Measurements from ENCODE around the gene FAM20C. TPM values are rescaled to one million over a fixed set of nuclear protein-coding genes. Genes with fewer than 3 reads are reported as not detected.
A peak's percentile ranks its signal among the peaks of the same experiment; 100 is the strongest.

Gene FAM20C
- total and polyA plus RNA-seq, 3 experiments from 2014 or later: 3.2 to 3.6 TPM; not detected in 1

GRCh38 chr7:196778-197321 is 4.5 kb downstream of the FAM20C start:
- Histone ChIP-seq H3K9me3 (ENCODE audit: low read length) (no peaks in the 10 kb centered on the region), H3K4me3 (ENCODE audit: low read length) (no peak overlapping the region), H3K27ac (ENCODE audit: low read depth, low read length) (no peak overlapping the region), H3K4me1 (ENCODE audit: insufficient read depth, low read length) (no peaks in the 10 kb centered on the region), H3K36me3 (ENCODE audit: insufficient read depth, low read length) (no peaks in the 10 kb centered on the region), H3K27me3 (ENCODE audit: insufficient read depth, low read length, poor library complexity, severe bottlenecking) (no peaks in the 10 kb centered on the region)
- Mint-ChIP-seq H3K36me3 (no peaks in the 10 kb centered on the region), H3K4me1 (no peaks in the 10 kb centered on the region), H3K27me3 (peaks cover 11 to 35% of the 10 kb centered on the region in 2 donors), H3K27ac (no peak overlapping the region), H3K9me3 (no peaks in the 10 kb centered on the region), H3K4me3 (peak overlapping the region in 1 of 7 donors; percentile 48)
- ChIA-PET CTCF (interaction anchor here (1.5 kb wide), 1 partner anchor 37 kb away, joined by 3 read pairs; no protein-coding TSS in a partner anchor), POLR2A (no interaction called here)
- DNase-seq: no peak

DNA sequence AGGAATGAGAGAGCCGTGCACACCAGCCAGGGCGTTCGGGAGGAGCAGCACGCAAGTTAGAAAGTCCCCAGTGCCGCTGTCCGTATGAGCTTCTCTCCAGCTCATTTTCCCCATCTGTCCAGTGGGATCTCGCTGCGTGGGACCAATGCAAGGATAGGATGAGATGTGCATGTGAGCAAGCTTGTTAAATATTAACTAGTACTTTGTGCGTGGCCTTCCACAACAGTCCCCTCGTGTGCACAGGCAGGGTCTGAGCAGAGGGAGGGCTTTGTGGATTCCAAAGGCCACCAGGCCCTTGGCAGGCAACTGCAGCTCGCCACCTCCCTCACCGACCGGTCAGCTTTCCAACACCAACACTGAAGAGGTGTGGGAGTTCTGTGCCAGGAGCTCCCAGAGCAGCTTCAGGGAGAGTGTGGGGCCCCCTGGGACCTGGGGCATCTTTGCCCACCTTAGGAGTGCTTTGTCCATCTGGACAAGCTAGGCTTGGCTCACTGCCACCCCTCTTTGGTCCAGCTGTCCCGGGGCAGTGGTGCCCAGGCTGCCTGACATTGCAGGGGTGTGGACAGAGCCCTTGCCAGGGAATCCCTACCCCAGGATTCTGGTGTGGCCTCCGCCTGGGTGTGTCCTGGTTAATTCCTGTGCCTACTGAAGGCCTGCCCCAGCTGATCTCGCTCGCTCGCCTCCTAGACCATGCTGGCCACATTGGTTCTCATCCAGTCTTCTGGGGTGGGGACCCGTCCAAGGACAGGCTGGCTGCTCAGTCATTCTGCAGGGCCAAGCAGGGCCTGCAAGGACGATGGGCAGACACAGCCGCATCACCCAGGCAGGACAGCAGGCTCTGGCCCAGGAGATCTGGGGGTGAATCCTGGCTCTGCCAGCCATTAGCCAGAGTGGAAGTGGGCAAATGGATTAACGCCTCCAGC is 5.3 kb downstream of the FAM20C start:
- H3K4me3 ChIP-seq (ENCODE audit: low read length): no peak overlapping the region
- H3K27ac ChIP-seq (ENCODE audit: low read depth, low read length): no peak overlapping the region
- H3K27me3 ChIP-seq (ENCODE audit: insufficient read depth, low read length, poor library complexity, severe bottlenecking): no peaks in the 10 kb centered on the region
- no peaks in the 10 kb centered on the region for H3K4me1 ChIP-seq (ENCODE audit: insufficient read depth, low read length)
- Mint-ChIP-seq H3K9me3 (no peaks in the 10 kb centered on the region), H3K36me3 (no peaks in the 10 kb centered on the region), H3K27ac (no peak overlapping the region), H3K27me3 (peaks cover 12 to 35% of the 10 kb centered on the region in 2 donors), H3K4me3 (no peak overlapping the region), H3K4me1 (no peaks in the 10 kb centered on the region)
- no peaks in the 10 kb centered on the region for H3K9me3 ChIP-seq (ENCODE audit: low read length)
- no peaks in the 10 kb centered on the region for H3K36me3 ChIP-seq (ENCODE audit: insufficient read depth, low read length)
- no peak for DNase-seq
- POLR2A ChIA-PET: no interaction called here
- CTCF ChIA-PET: interaction anchor here (1.5 kb wide), 1 partner anchor 36 kb away, joined by 3 read pairs; no protein-coding TSS in a partner anchor

DNA sequence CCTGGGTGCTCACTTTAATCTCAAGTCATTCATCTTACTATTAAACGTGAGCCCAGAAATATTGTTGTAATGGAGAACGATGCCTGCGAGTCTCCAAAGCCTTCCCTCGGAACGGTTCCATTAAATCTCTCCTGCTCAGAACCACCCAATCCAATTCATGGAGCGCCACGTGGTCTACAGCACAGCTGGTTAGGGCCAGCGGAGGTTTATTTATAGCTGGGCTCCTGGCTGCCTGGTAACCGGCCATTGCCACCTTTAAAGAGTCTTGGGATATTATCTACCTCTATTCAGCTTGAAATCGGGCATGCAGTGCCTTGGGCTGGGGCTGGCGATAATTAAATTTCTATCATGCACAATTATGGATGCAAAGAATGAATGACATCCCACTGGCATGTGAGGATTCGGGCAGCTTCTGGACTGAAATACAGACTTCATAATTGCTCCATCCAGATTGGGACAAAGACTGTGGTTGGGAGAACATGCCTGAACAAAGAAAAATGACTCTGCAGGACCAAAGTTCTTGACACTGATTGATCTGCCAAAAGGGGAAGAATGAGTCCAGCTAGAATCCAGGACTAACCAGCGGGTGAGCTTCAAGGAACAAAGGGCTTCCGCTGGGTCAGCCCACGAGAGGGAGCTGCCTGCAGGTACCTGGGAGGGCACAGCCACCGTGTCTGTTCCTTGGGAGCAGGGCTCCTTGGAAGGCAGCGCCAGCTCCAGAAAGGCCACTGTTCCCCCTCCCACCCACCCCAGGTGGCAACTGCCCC is 7.3 kb downstream of the FAM20C start:
- Histone ChIP-seq H3K27ac (ENCODE audit: low read depth, low read length) (no peak overlapping the region), H3K4me1 (ENCODE audit: insufficient read depth, low read length) (no peaks in the 10 kb centered on the region), H3K4me3 (ENCODE audit: low read length) (no peak overlapping the region), H3K9me3 (ENCODE audit: low read length) (no peaks in the 10 kb centered on the region), H3K36me3 (ENCODE audit: insufficient read depth, low read length) (no peaks in the 10 kb centered on the region), H3K27me3 (ENCODE audit: insufficient read depth, low read length, poor library complexity, severe bottlenecking) (no peaks in the 10 kb centered on the region)
- Mint-ChIP-seq H3K4me1 (no peaks in the 10 kb centered on the region), H3K27ac (no peak overlapping the region), H3K4me3 (no peak overlapping the region), H3K27me3 (peaks cover 9 to 26% of the 10 kb centered on the region in 2 donors), H3K9me3 (no peaks in the 10 kb centered on the region), H3K36me3 (no peaks in the 10 kb centered on the region)
- ChIA-PET CTCF (no interaction called here), POLR2A (no interaction called here)
- no peak for DNase-seq

DNA sequence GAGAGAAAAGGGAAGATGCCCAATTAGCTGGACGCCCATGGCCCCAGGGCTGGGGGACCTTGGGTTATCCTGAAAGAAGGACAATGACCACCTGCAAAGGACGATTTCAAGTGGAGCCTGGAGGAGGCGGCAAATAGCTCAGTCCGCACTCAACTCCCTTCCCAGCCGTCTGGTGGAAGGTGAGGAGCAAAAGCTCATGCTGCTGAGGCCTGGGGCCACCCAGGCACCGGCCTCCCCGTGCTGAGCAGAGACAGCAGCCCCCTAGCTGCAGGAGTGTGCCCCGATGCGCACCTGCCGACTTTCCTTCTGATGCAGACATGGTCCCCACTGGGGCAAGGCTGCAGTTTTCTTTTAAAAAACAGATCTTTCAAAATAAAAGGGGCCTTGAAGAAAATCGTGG is 7.9 kb downstream of the FAM20C start:
- no peak for DNase-seq
- no peaks in the 10 kb centered on the region for H3K4me1 Mint-ChIP-seq

DNA sequence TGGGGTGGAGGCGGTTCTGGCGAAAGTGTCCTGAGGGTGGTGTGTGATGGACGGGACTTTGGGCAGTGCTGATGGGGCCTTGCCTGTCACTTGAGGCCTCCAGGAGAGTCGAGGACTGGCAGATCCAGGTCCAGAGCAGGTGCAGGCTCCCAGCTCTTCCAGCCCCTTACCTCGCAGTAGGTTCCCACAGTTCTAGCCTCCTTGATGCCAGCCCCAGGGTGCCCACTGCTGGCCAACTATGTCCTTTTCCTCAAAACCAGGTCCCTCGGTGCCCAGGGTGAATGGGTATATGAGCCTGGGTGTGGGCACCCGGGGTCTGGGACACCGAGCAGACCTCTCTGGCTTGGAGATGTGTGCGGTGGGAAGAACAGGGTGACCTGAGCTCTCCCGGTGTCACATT is 8.3 kb downstream of the FAM20C start:
- Mint-ChIP-seq H3K4me3 (no peak overlapping the region), H3K36me3 (no peaks in the 10 kb centered on the region), H3K9me3 (no peaks in the 10 kb centered on the region), H3K27ac (no peak overlapping the region), H3K4me1 (no peaks in the 10 kb centered on the region), H3K27me3 (peaks cover 7 to 17% of the 10 kb centered on the region in 2 donors)
- no peak overlapping the region for H3K4me3 ChIP-seq (ENCODE audit: low read length)
- ChIA-PET POLR2A (no interaction called here), CTCF (no interaction called here)
- H3K36me3 ChIP-seq (ENCODE audit: insufficient read depth, low read length): no peaks in the 10 kb centered on the region
- no peak overlapping the region for H3K27ac ChIP-seq (ENCODE audit: low read depth, low read length)
- no peak for DNase-seq
- H3K27me3 ChIP-seq (ENCODE audit: insufficient read depth, low read length, poor library complexity, severe bottlenecking): no peaks in the 10 kb centered on the region
- no peaks in the 10 kb centered on the region for H3K4me1 ChIP-seq (ENCODE audit: insufficient read depth, low read length)
- no peaks in the 10 kb centered on the region for H3K9me3 ChIP-seq (ENCODE audit: low read length)

More for the DNA sequence above, 7.9 kb downstream of the FAM20C start:
- POLR2A ChIA-PET: no interaction called here
- Histone ChIP-seq H3K4me1 (ENCODE audit: insufficient read depth, low read length) (no peaks in the 10 kb centered on the region), H3K9me3 (ENCODE audit: low read length) (no peaks in the 10 kb centered on the region), H3K36me3 (ENCODE audit: insufficient read depth, low read length) (no peaks in the 10 kb centered on the region), H3K27me3 (ENCODE audit: insufficient read depth, low read length, poor library complexity, severe bottlenecking) (no peaks in the 10 kb centered on the region), H3K27ac (ENCODE audit: low read depth, low read length) (no peak overlapping the region), H3K4me3 (ENCODE audit: low read length) (no peak overlapping the region)
- Mint-ChIP-seq H3K36me3 (no peaks in the 10 kb centered on the region), H3K27me3 (peaks cover 9 to 22% of the 10 kb centered on the region in 2 donors), H3K9me3 (no peaks in the 10 kb centered on the region), H3K27ac (no peak overlapping the region), H3K4me3 (no peak overlapping the region)
- CTCF ChIA-PET: no interaction called here

GRCh38 chr7:204326-204725 is 12.0 kb downstream of the FAM20C start:
- Histone ChIP-seq H3K4me3 (ENCODE audit: low read length) (no peak overlapping the region), H3K9me3 (ENCODE audit: low read length) (no peaks in the 10 kb centered on the region), H3K27me3 (ENCODE audit: insufficient read depth, low read length, poor library complexity, severe bottlenecking) (no peaks in the 10 kb centered on the region), H3K4me1 (ENCODE audit: insufficient read depth, low read length) (no peaks in the 10 kb centered on the region), H3K27ac (ENCODE audit: low read depth, low read length) (no peak overlapping the region), H3K36me3 (ENCODE audit: insufficient read depth, low read length) (no peaks in the 10 kb centered on the region)
- ChIA-PET CTCF (no interaction called here), POLR2A (no interaction called here)
- H3K9me3 Mint-ChIP-seq: no peaks in the 10 kb centered on the region
- DNase-seq: no peak
- H3K4me3 Mint-ChIP-seq: no peak overlapping the region
- H3K27ac Mint-ChIP-seq: no peak overlapping the region
- H3K27me3 Mint-ChIP-seq: peaks cover 0 to 2% of the 10 kb centered on the region in 2 donors
- no peaks in the 10 kb centered on the region for H3K4me1 Mint-ChIP-seq
- H3K36me3 Mint-ChIP-seq: no peaks in the 10 kb centered on the region

DNA sequence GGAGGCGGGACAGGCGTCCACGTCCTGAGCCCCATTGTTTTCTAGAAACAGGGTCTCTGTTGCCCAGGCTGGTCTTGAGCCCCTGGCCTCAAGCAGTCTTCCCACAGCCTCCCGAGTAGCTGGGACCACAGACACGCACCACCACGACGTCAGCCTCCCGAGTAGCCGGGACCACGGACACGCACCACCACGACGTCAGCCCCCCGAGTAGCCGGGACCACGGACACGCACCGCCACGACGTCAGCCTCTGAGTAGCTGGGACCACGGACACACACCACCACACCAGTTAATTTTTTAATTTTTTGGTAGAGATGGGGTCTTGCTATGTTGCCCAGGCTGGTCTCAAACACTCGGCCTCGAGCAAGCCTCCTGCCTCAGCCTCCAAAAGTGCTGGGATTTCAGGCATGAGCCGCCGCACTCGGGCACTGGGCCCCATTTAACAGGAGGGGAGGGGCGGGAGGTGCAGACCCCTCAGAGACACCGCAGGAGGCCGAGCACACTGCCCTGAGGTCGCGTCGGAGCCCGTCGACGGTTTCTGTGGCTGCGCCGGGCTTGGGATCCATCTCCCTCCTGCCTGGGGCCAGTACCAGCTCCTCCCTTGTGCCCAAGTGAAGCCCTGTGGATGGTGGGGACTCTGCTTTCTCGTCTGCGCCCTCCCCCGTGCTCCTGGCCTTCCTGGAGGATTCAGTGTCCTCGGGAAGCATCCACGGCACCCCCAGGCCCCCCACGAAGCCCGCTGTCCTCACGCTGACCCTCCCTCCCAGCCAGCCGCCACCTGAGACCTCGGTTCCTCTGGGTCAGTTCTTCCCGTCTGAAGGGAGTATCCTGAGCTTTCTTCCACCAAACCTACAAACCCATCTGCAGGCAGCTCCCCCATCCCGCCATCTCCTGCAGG is 13.0 kb downstream of the FAM20C start:
- H3K27ac ChIP-seq (ENCODE audit: low read depth, low read length): no peak overlapping the region
- peak in 1 of 5 donors; percentile 69 for DNase-seq
- H3K4me1 ChIP-seq (ENCODE audit: insufficient read depth, low read length): no peaks in the 10 kb centered on the region
- Mint-ChIP-seq H3K27ac (no peak overlapping the region), H3K9me3 (no peaks in the 10 kb centered on the region), H3K27me3 (peaks cover 0 to 2% of the 10 kb centered on the region in 2 donors), H3K36me3 (no peaks in the 10 kb centered on the region), H3K4me1 (no peaks in the 10 kb centered on the region), H3K4me3 (no peak overlapping the region)
- POLR2A ChIA-PET: no interaction called here
- no peaks in the 10 kb centered on the region for H3K27me3 ChIP-seq (ENCODE audit: insufficient read depth, low read length, poor library complexity, severe bottlenecking)
- H3K9me3 ChIP-seq (ENCODE audit: low read length): no peaks in the 10 kb centered on the region
- CTCF ChIA-PET: no interaction called here
- H3K4me3 ChIP-seq (ENCODE audit: low read length): no peak overlapping the region
- H3K36me3 ChIP-seq (ENCODE audit: insufficient read depth, low read length): no peaks in the 10 kb centered on the region
